Esophagus squamous epithelium (tissue), 5 donors: Measurements from ENCODE around the gene PHGDH. TPM values are rescaled to one million over a fixed set of nuclear protein-coding genes. Genes with fewer than 3 reads are reported as not detected.

Source experiments
- DNase-seq: peaks from one replicate; lab custom pipeline; 2025; lab: John Stamatoyannopoulos, UW
- H3K27ac ChIP-seq, 4 donors: fragments of 200-600 bp; sonication (generic); one replicate each; pipeline ENCODE4 v1.5.1; 2016 to 2019; ENCODE audit warnings: mild to moderate bottlenecking in 1 of 4
- H3K27me3 ChIP-seq, 4 donors: fragments of 200-600 bp; sonication (generic); 1 replicate in 3 of 4; 2 replicates in 1 of 4; pipeline versions ENCODE4 v1.5.1 to v1.6.0; 2017 to 2021; ENCODE audit warnings: antibody characterized with exemption in 1 of 4
- H3K36me3 ChIP-seq, 3 donors: fragments of 200-600 bp; sonication (generic); one replicate each; pipeline ENCODE4 v1.5.1; 2016 to 2019
- H3K4me1 ChIP-seq, 3 donors: fragments of 200-600 bp; sonication (generic); one replicate each; pipeline ENCODE4 v1.5.1; 2017 to 2019
- H3K4me3 ChIP-seq, 4 donors: fragments of 200-600 bp; sonication (generic); 1 replicate in 3 of 4; 2 replicates in 1 of 4; pipeline ENCODE4 v1.5.1; 2016 to 2019; ENCODE audit warnings: mild to moderate bottlenecking in 2 of 4, moderate library complexity in 1 of 4
- H3K9me3 ChIP-seq, 3 donors: fragments of 200-600 bp; sonication (generic); one replicate each; pipeline ENCODE4 v1.5.1; 2016 to 2019
- CTCF ChIP-seq, 6 experiments: fragments of 450-650 bp in 4 of 6; fragments of 200-600 bp in 2 of 6; sonication (generic) in 2 of 6; IDR thresholded peaks; one replicate each; pipeline ENCODE4 v1.5.1; 2016 to 2019; ENCODE audit warnings: antibody characterized with exemption in 6 of 6, mild to moderate bottlenecking in 4 of 6, moderate library complexity in 4 of 6
- POLR2A ChIP-seq, 4 donors: fragments of 450-650 bp; IDR thresholded peaks; one replicate each; pipeline ENCODE4 v1.6.1; 2017; ENCODE audit warnings: antibody characterized with exemption in 4 of 4, mild to moderate bottlenecking in 4 of 4, moderate library complexity in 3 of 4
- whole genome bisulfite sequencing, 2 donors: methylation state at CpG; one replicate each; pipeline ENCODE4 v1.1.5; 2018; 5-methylcytosine and 5-hydroxymethylcytosine counted together
- intact Hi-C: fragments of 100-400 bp; cut with DNase I; formaldehyde crosslinking; loops from one replicate; pipeline ENCODE4 v1.15.0; 2022
- total RNA-seq, 4 donors: library from RNA; depleted of rRNA; stranded (reverse); fragments of >200 nt; gene quantifications; one replicate each; pipeline ENCODE4 v1.1.0, GENCODE V29; 2016
- donor health status: DM: yes; HTN: yes; CAD: no.

Gene PHGDH
- total RNA-seq, 4 donors from 2014 or later, result 34.5 to 89.7 (median 43.2) TPM

GRCh38 chr1:119766374-119766794 is 54.6 kb downstream of the PHGDH start:
- Histone ChIP-seq H3K36me3 (no peaks in the 10 kb centered on the region), H3K4me3 (peak overlapping the region in 1 of 4 donors; percentile 40), H3K4me1 (peaks cover 10 to 47% (median 23%) of the 10 kb centered on the region in 3 donors), H3K27ac (peak overlapping the region in 3 of 4 donors; percentile 24 to 43 (median 26)), H3K27me3 (no peaks in the 10 kb centered on the region), H3K9me3 (no peaks in the 10 kb centered on the region)
- no peak for TF ChIP-seq POLR2A (IDR thresholded peaks at IDR 0.05)
- TF ChIP-seq CTCF (IDR thresholded peaks at IDR 0.05), result no peak
- intact Hi-C loops, result no loop called here
- no peak for DNase-seq
- 9 to 52% methylated on average over 4 of the region's 4 CpGs for WGBS, 2 donors

- Histone ChIP-seq H3K36me3 (no peaks in the 10 kb centered on the region), H3K27me3 (no peaks in the 10 kb centered on the region), H3K4me1 (peaks cover 10 to 56% (median 26%) of the 10 kb centered on the region in 3 donors), H3K9me3 (no peaks in the 10 kb centered on the region), H3K4me3 (peak overlapping the region in 1 of 4 donors; percentile 47), H3K27ac (peak overlapping the region in 1 of 4 donors; percentile 24)
- 23 to 32% methylated on average over 2 of the region's 2 CpGs for WGBS, 2 donors
- no peak for DNase-seq
- TF ChIP-seq CTCF (IDR thresholded peaks at IDR 0.05) (no peak), POLR2A (IDR thresholded peaks at IDR 0.05) (no peak)
- intact Hi-C loops, result no loop called here
Measured at GRCh38 chr1:119767486-119767885, 55.8 kb downstream of the PHGDH start.

DNA sequence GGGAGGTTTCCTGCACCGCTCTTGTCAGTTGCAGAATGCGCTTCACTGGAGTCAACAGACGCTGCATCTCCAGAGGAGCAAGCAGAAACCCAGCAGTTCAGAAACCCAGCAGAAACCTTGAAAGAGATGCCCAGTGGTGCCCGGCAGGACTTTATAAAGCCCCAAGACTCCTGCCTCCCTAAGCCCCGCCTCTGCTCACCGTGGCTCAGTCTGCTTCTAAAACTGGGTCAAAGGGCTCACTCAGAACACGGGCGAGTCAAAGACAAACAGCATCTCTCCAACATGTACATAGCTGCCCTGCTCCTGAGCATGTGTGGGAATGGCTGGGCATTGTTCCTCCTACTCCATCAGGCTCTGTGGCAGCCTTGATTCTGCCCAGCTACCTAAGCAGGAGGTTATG is 57.0 kb downstream of the PHGDH start, which contains the start of gene HMGCS2:
TSS of gene HMGCS2 (minus strand) at position 128 of the 400 bp plus-strand sequence. CDS start at position 67, 61 bp downstream.
- Histone ChIP-seq H3K4me1 (peaks cover 10 to 68% (median 35%) of the 10 kb centered on the region in 3 donors), H3K36me3 (no peaks in the 10 kb centered on the region), H3K27me3 (no peaks in the 10 kb centered on the region), H3K4me3 (peak within 1 kb of the TSS in 1 of 4 donors; percentile 47), H3K27ac (peak within 1 kb of the TSS in 2 of 4 donors; percentile 25 to 41), H3K9me3 (no peaks in the 10 kb centered on the region)
- TF ChIP-seq POLR2A (IDR thresholded peaks at IDR 0.05) (no peak), CTCF (IDR thresholded peaks at IDR 0.05) (no peak)
- intact Hi-C loops, result no loop called here
- DNase-seq, result no peak
- WGBS, 2 donors, result 56 to 67% methylated on average over 6 to 7 of the region's 8 CpGs

- intact Hi-C loops, result no loop called here
- H3K4me1 ChIP-seq, result peaks cover 10 to 71% (median 32%) of the 10 kb centered on the region in 3 donors
- DNase-seq, result no peak
Measured at GRCh38 chr1:119771016-119771415, 59.3 kb downstream of the PHGDH start.

More at GRCh38 chr1:119771016-119771415, 59.3 kb downstream of the PHGDH start:
- H3K27me3 ChIP-seq, result no peaks in the 10 kb centered on the region
- no peaks in the 10 kb centered on the region for H3K36me3 ChIP-seq
- H3K27ac ChIP-seq, result no peak overlapping the region
- WGBS, 2 donors, result 28 to 42% methylated on average over 2 of the region's 2 CpGs
- no peak overlapping the region for H3K4me3 ChIP-seq
- H3K9me3 ChIP-seq, result no peaks in the 10 kb centered on the region
- TF ChIP-seq POLR2A (IDR thresholded peaks at IDR 0.05) (no peak), CTCF (IDR thresholded peaks at IDR 0.05) (no peak)
